Activated CD4-positive, alpha-beta memory T cell treated with anti-CD3 and anti-CD28 coated beads, Interleukin-2, amount 10 ng/mL, durations not matched to agents 7 days and 5 days (primary cell): ENCODE data around the gene SYNM. TPM values are rescaled to one million over a fixed set of nuclear protein-coding genes. Genes with fewer than 3 reads are reported as not detected.
A peak's percentile ranks its signal among the peaks of the same experiment; 100 is the strongest.

Experiments
- CTCF ChIA-PET: fragments of 350-600 bp; sonication (Branson Sonifier 250); formaldehyde crosslinking; loops from one replicate; lab custom pipeline; 2021; ENCODE audit warnings: antibody characterized with exemption, inconsistent platforms; lab: Charles Lee
- POLR2A ChIA-PET: fragments of 350-600 bp; sonication (Branson Sonifier 250); formaldehyde crosslinking; loops from one replicate; lab custom pipeline; 2021; ENCODE audit warnings: antibody characterized with exemption; lab: Charles Lee
- DNase-seq: peaks from one replicate; pipeline ENCODE4 v3.0.0-alpha.2; 2020
- H3K27ac Mint-ChIP-seq: one replicate; pipeline ENCODE4 v1.8.0; 2021; ENCODE audit warnings: mild to moderate bottlenecking, mixed read lengths
- H3K27me3 Mint-ChIP-seq: one replicate; pipeline ENCODE4 v1.8.0; 2021; ENCODE audit warnings: mixed read lengths
- H3K36me3 Mint-ChIP-seq: one replicate; pipeline ENCODE4 v1.8.0; 2021; ENCODE audit warnings: low read depth, mixed read lengths
- H3K4me1 Mint-ChIP-seq: one replicate; pipeline ENCODE4 v1.8.0; 2021; ENCODE audit warnings: mixed read lengths
- H3K4me3 Mint-ChIP-seq: one replicate; pipeline ENCODE4 v1.8.0; 2021; ENCODE audit warnings: mild to moderate bottlenecking, mixed read lengths
- H3K9me3 Mint-ChIP-seq: one replicate; pipeline ENCODE4 v1.8.0; 2021; ENCODE audit warnings: mixed read lengths
- total RNA-seq, 2 experiments: library from RNA; stranded (reverse); gene quantifications; one replicate each; pipeline ENCODE4 v1.2.3, GENCODE V29; 2021

Gene SYNM
- total RNA-seq, 2 experiments from 2014 or later: 5.5 to 5.7 TPM

GRCh38 chr15:99090011-99090699 is 14.7 kb upstream of the SYNM start:
- Mint-ChIP-seq H3K9me3 (no peaks in the 10 kb centered on the region), H3K36me3 (no peaks in the 10 kb centered on the region), H3K4me1 (peaks cover 6% of the 10 kb centered on the region), H3K4me3 (no peak overlapping the region), H3K27me3 (peaks cover 11% of the 10 kb centered on the region), H3K27ac (no peak overlapping the region)
- ChIA-PET CTCF (no interaction called here), POLR2A (no interaction called here)
- no peak for DNase-seq

- ChIA-PET CTCF (interaction anchor here (1.6 to 1.8 kb wide), 2 partner anchors 14 to 20 kb away, joined by 3 to 8 read pairs; no protein-coding TSS in a partner anchor), POLR2A (interaction anchor here (0.9 kb wide), 1 partner anchor 9 kb away, joined by 3 read pairs; no protein-coding TSS in a partner anchor)
- Mint-ChIP-seq H3K4me1 (peaks cover 6% of the 10 kb centered on the region), H3K27me3 (peaks cover 14% of the 10 kb centered on the region), H3K36me3 (no peaks in the 10 kb centered on the region), H3K27ac (no peak overlapping the region), H3K9me3 (no peaks in the 10 kb centered on the region), H3K4me3 (no peak overlapping the region)
- no peak for DNase-seq
These were observed 13.9 kb upstream of the SYNM start for GRCh38 chr15:99090938-99091337.

GRCh38 chr15:99092554-99093172 is 12.2 kb upstream of the SYNM start:
- no peak overlapping the region for H3K4me3 Mint-ChIP-seq
- H3K9me3 Mint-ChIP-seq: no peaks in the 10 kb centered on the region
- peaks cover 16% of the 10 kb centered on the region for H3K27me3 Mint-ChIP-seq
- ChIA-PET POLR2A (interaction anchor here (0.7 kb wide), 1 partner anchor 10 kb away, joined by 3 read pairs; no protein-coding TSS in a partner anchor), CTCF (interaction anchor here (0.6 to 2.0 kb wide), 4 partner anchors 13 to 122 kb away, joined by 3 to 8 read pairs (median 4); no protein-coding TSS in a partner anchor)
- peaks cover 6% of the 10 kb centered on the region for H3K4me1 Mint-ChIP-seq
- no peak overlapping the region for H3K27ac Mint-ChIP-seq
- no peak for DNase-seq
- H3K36me3 Mint-ChIP-seq: no peaks in the 10 kb centered on the region

- H3K4me3 Mint-ChIP-seq: no peak overlapping the region
- ChIA-PET CTCF (no interaction called here), POLR2A (no interaction called here)
- no peaks in the 10 kb centered on the region for H3K36me3 Mint-ChIP-seq
- H3K4me1 Mint-ChIP-seq: peaks cover 3% of the 10 kb centered on the region
- H3K27me3 Mint-ChIP-seq: peaks cover 32% of the 10 kb centered on the region
- H3K9me3 Mint-ChIP-seq: no peaks in the 10 kb centered on the region
- no peak for DNase-seq
- no peak overlapping the region for H3K27ac Mint-ChIP-seq
These were observed 9.3 kb upstream of the SYNM start for GRCh38 chr15:99095626-99096025.

- POLR2A ChIA-PET: no interaction called here
- CTCF ChIA-PET: no interaction called here
- H3K27ac Mint-ChIP-seq: no peak overlapping the region
- H3K4me3 Mint-ChIP-seq: no peak overlapping the region
- no peaks in the 10 kb centered on the region for H3K36me3 Mint-ChIP-seq
- H3K4me1 Mint-ChIP-seq: peaks cover 4% of the 10 kb centered on the region
- no peak for DNase-seq
- H3K27me3 Mint-ChIP-seq: peaks cover 34% of the 10 kb centered on the region
- H3K9me3 Mint-ChIP-seq: no peaks in the 10 kb centered on the region
These were observed 8.5 kb upstream of the SYNM start for GRCh38 chr15:99096173-99096893.

- Mint-ChIP-seq H3K27me3 (peaks cover 39% of the 10 kb centered on the region), H3K36me3 (no peaks in the 10 kb centered on the region), H3K27ac (no peak overlapping the region), H3K4me3 (no peak overlapping the region), H3K9me3 (no peaks in the 10 kb centered on the region), H3K4me1 (peaks cover 4% of the 10 kb centered on the region)
- no peak for DNase-seq
- ChIA-PET CTCF (no interaction called here), POLR2A (no interaction called here)
These were observed 7.9 kb upstream of the SYNM start for GRCh38 chr15:99096894-99097426.

GRCh38 chr15:99097441-99098410 is 7.2 kb upstream of the SYNM start:
- DNase-seq: no peak
- H3K27me3 Mint-ChIP-seq: peaks cover 43% of the 10 kb centered on the region
- H3K4me1 Mint-ChIP-seq: peaks cover 4% of the 10 kb centered on the region
- no peak overlapping the region for H3K27ac Mint-ChIP-seq
- ChIA-PET POLR2A (no interaction called here), CTCF (no interaction called here)
- no peak overlapping the region for H3K4me3 Mint-ChIP-seq
- H3K9me3 Mint-ChIP-seq: no peaks in the 10 kb centered on the region
- no peaks in the 10 kb centered on the region for H3K36me3 Mint-ChIP-seq

- H3K9me3 Mint-ChIP-seq: no peaks in the 10 kb centered on the region
- ChIA-PET POLR2A (no interaction called here), CTCF (interaction anchor here (0.6 to 0.8 kb wide), 2 partner anchors 14 to 16 kb away, joined by 3 read pairs; no protein-coding TSS in a partner anchor)
- no peak overlapping the region for H3K27ac Mint-ChIP-seq
- H3K4me1 Mint-ChIP-seq: peaks cover 4% of the 10 kb centered on the region
- H3K4me3 Mint-ChIP-seq: no peak overlapping the region
- H3K27me3 Mint-ChIP-seq: peaks cover 49% of the 10 kb centered on the region
- no peaks in the 10 kb centered on the region for H3K36me3 Mint-ChIP-seq
- DNase-seq: no peak
These were observed 6.5 kb upstream of the SYNM start for GRCh38 chr15:99098426-99098825.

- H3K27ac Mint-ChIP-seq: no peak overlapping the region
- peaks cover 52% of the 10 kb centered on the region for H3K27me3 Mint-ChIP-seq
- POLR2A ChIA-PET: no interaction called here
- H3K9me3 Mint-ChIP-seq: no peaks in the 10 kb centered on the region
- CTCF ChIA-PET: interaction anchor here (0.6 to 0.8 kb wide), 2 partner anchors 13 to 16 kb away, joined by 3 read pairs; no protein-coding TSS in a partner anchor
- no peaks in the 10 kb centered on the region for H3K36me3 Mint-ChIP-seq
- no peak for DNase-seq
- H3K4me1 Mint-ChIP-seq: peaks cover 4% of the 10 kb centered on the region
- no peak overlapping the region for H3K4me3 Mint-ChIP-seq
These were observed 5.9 kb upstream of the SYNM start for GRCh38 chr15:99098991-99099390.

- no peak overlapping the region for H3K4me3 Mint-ChIP-seq
- CTCF ChIA-PET: interaction anchor here (1.6 to 2.1 kb wide), 3 partner anchors 11 to 155 kb away, joined by 4 to 8 read pairs (median 4); no protein-coding TSS in a partner anchor
- DNase-seq: no peak
- peaks cover 48% of the 10 kb centered on the region for H3K27me3 Mint-ChIP-seq
- no peaks in the 10 kb centered on the region for H3K36me3 Mint-ChIP-seq
- H3K4me1 Mint-ChIP-seq: peaks cover 4% of the 10 kb centered on the region
- POLR2A ChIA-PET: interaction anchor here (1.4 kb wide), 1 partner anchor 9 kb away, joined by 3 read pairs; no protein-coding TSS in a partner anchor
- H3K9me3 Mint-ChIP-seq: no peaks in the 10 kb centered on the region
- H3K27ac Mint-ChIP-seq: no peak overlapping the region
These were observed 5.2 kb upstream of the SYNM start for GRCh38 chr15:99099661-99100060.

- POLR2A ChIA-PET: interaction anchor here (1.4 kb wide), 1 partner anchor 9 kb away, joined by 3 read pairs; no protein-coding TSS in a partner anchor
- Mint-ChIP-seq H3K4me3 (no peak overlapping the region), H3K9me3 (no peaks in the 10 kb centered on the region), H3K36me3 (no peaks in the 10 kb centered on the region), H3K27ac (no peak overlapping the region), H3K27me3 (peaks cover 47% of the 10 kb centered on the region), H3K4me1 (peaks cover 6% of the 10 kb centered on the region)
- CTCF ChIA-PET: interaction anchor here (0.9 to 2.8 kb wide), 21 partner anchors 11 to 654 kb away, joined by 3 to 13 read pairs (median 4); no protein-coding TSS in a partner anchor
- DNase-seq: peak; percentile 64
These were observed 4.4 kb upstream of the SYNM start for GRCh38 chr15:99100245-99101173.
